HepG2 (cell line): ENCODE measurements around the gene CAMK2A. TPM values are rescaled to one million over a fixed set of nuclear protein-coding genes. Genes with fewer than 3 reads are reported as not detected.

Experiments
- ATAC-seq: fragments of 200-7000 bp; cut with Tn5 transposase; 3 replicates; pipeline ENCODE4 v1.9.1; 2020; ENCODE audit warnings: mild to moderate bottlenecking, moderate library complexity
- BruUV-seq: library from RNA; stranded (reverse); fragments of 400-500 nt; replicated peaks from 2 replicates; lab custom pipeline; 2021; lab: Mats Ljungman, UMichigan
- CTCF ChIA-PET: fragments of 300-600 bp; formaldehyde crosslinking; extraction: SDS; loops from one replicate; lab custom pipeline; 2021; ENCODE audit warnings: low total read pairs, inconsistent platforms, low intra/inter-chr PET ratio; lab: Yijun Ruan, JAX
- POLR2A ChIA-PET: fragments of 350-600 bp; sonication (Branson Sonifier 250); formaldehyde crosslinking; loops from one replicate; lab custom pipeline; 2020; ENCODE audit warnings: antibody characterized with exemption, inconsistent platforms; lab: Yijun Ruan, JAX
- DNase-seq: peaks from one replicate; pipeline ENCODE4 v3.0.0-alpha.2; 2015; ENCODE audit warnings: low spot score
- FAIRE-seq: peaks from 3 replicates; lab custom pipeline; 2011; peaks lifted over from hg19 to GRCh38; lab: Jason Lieb, UNC
- H2AFZ ChIP-seq: one replicate; pipeline ENCODE4 v1.6.1; 2011; ENCODE audit warnings: low read length, inconsistent platforms
- H3K27ac ChIP-seq: fragments of 300-600 bp; 3 replicates; pipeline ENCODE4 v1.8.0; 2011; ENCODE audit warnings: mixed run types, mild to moderate bottlenecking, mixed read lengths, low read length, inconsistent platforms; ENCODE audit not compliant: insufficient read depth; ENCODE audit errors: extremely low read length
- H3K27me3 ChIP-seq, 2 experiments: fragments of 200-600 bp in 1 of 2; 2 replicates in 1 of 2; 3 replicates in 1 of 2; pipeline versions ENCODE4 v1.6.0 to v1.8.0; 2011; ENCODE audit warnings: low read length in 2 of 2, mild to moderate bottlenecking in 2 of 2, moderate library complexity in 2 of 2, inconsistent platforms in 1 of 2; ENCODE audit not compliant: insufficient read depth in 2 of 2, control insufficient read depth in 1 of 2
- H3K36me3 ChIP-seq, 2 experiments: fragments of 200-600 bp in 1 of 2; replicated peaks in 1 of 2; 2 replicates in 1 of 2; 3 replicates in 1 of 2; pipeline versions ENCODE4 v1.5.1 to v1.8.0; 2011; ENCODE audit warnings: low read length in 2 of 2, inconsistent platforms in 1 of 2; ENCODE audit not compliant: insufficient read depth in 2 of 2, control insufficient read depth in 1 of 2
- H3K4me1 ChIP-seq: 2 replicates; pipeline ENCODE4 v1.5.1; 2012; ENCODE audit warnings: low read length, inconsistent platforms; ENCODE audit not compliant: insufficient read depth
- H3K4me2 ChIP-seq: 2 replicates; pipeline ENCODE4 v1.6.0; 2011; ENCODE audit warnings: low read depth, low read length, inconsistent platforms
- H3K4me3 ChIP-seq, 3 experiments: fragments of 200-600 bp in 1 of 3; sonication (generic), shearing (Covaris generic) in 1 of 3; replicated peaks in 1 of 3; 2 replicates each; pipeline ENCODE4 v1.5.1; 2011 to 2016; ENCODE audit warnings: low read length in 3 of 3, inconsistent platforms in 2 of 3, low read depth in 2 of 3, mild to moderate bottlenecking in 2 of 3, control low read depth in 1 of 3, mixed read lengths in 1 of 3; ENCODE audit not compliant: insufficient read depth in 1 of 3
- H3K79me2 ChIP-seq: one replicate; pipeline ENCODE4 v1.6.1; 2011; ENCODE audit warnings: low read length, inconsistent platforms; ENCODE audit not compliant: insufficient read depth
- H3K9ac ChIP-seq: 2 replicates; pipeline ENCODE4 v1.6.0; 2011; ENCODE audit warnings: mild to moderate bottlenecking, low read depth, low read length, inconsistent platforms; ENCODE audit not compliant: insufficient read depth
- H3K9me3 ChIP-seq: 2 replicates; pipeline ENCODE4 v1.5.1; 2012; ENCODE audit warnings: mild to moderate bottlenecking, low read length
- H4K20me1 ChIP-seq: 2 replicates; pipeline ENCODE4 v1.6.0; 2011; ENCODE audit warnings: inconsistent platforms, mild to moderate bottlenecking, low read length, moderate library complexity; ENCODE audit not compliant: insufficient read depth
- KDM5B ChIP-seq: sonication (generic); formaldehyde crosslinking; IDR thresholded peaks from 2 replicates; pipeline ENCODE4 v1.4.0; 2020; ENCODE audit warnings: missing genetic modification reagents, mild to moderate bottlenecking, borderline replicate concordance
- ZFP36 ChIP-seq: fragments of 150-350 bp; IDR thresholded peaks from 2 replicates; pipeline ENCODE4 v1.6.1; 2018; ENCODE audit warnings: borderline replicate concordance, low read length, low read depth; ENCODE audit not compliant: partially characterized antibody
- ZNF225 ChIP-seq: sonication (generic); formaldehyde crosslinking; IDR thresholded peaks from 2 replicates; pipeline ENCODE4 v1.4.0; 2020; ENCODE audit warnings: mild to moderate bottlenecking, missing genetic modification reagents
- ZNF382 ChIP-seq: sonication (generic); formaldehyde crosslinking; IDR thresholded peaks from 2 replicates; pipeline ENCODE4 v1.5.0; 2020; ENCODE audit warnings: missing genetic modification reagents, mild to moderate bottlenecking, borderline replicate concordance
- ZNF451 ChIP-seq: sonication (generic); formaldehyde crosslinking; IDR thresholded peaks from 2 replicates; pipeline ENCODE4 v1.5.0; 2020; ENCODE audit warnings: mild to moderate bottlenecking, missing genetic modification reagents
- WGBS: methylation state at CpG from one replicate; pipeline ENCODE4 v1.1.6; 2017; ENCODE audit warnings: low lambda C conversion rate; 5-methylcytosine and 5-hydroxymethylcytosine counted together
- in situ Hi-C: cut with HindIII; loops from 2 replicates; pipeline ENCODE4 v1.10.0; 2017; ENCODE audit warnings: low pct_unique_long_range_greater_than_20kb; ENCODE audit not compliant: extremely low pct_ligation_motif_present
- intact Hi-C: fragments of 100-400 bp; cut with micrococcal nuclease; formaldehyde crosslinking; loops from one replicate; pipeline ENCODE4 v1.10.0; 2022; ENCODE audit not compliant: unreplicated experiment
- polyA plus RNA-seq, 8 experiments: library from polyadenylated mRNA; depleted of rRNA in 3 of 8; stranded (reverse) in 7 of 8; unstranded in 1 of 8; fragments of >200 nt; fragmentation: Illumina TruSeq in 4 of 8; extraction: Trizol in 4 of 8; gene quantifications; 2 replicates each; pipeline versions ENCODE4 v1.2.1 to v1.2.3, GENCODE V29; 2011 to 2016; ENCODE audit warnings: low read depth in 4 of 8, missing spikeins in 1 of 8, mixed read lengths in 1 of 8; ENCODE audit not compliant: insufficient read depth in 1 of 8
- total RNA-seq, 5 experiments: library from RNA; depleted of rRNA; stranded (reverse); fragments of >200 nt; fragmentation: Illumina TruSeq; extraction: Trizol; gene quantifications; 2 replicates each; pipeline ENCODE4 v1.2.3, GENCODE V29; 2016; ENCODE audit warnings: low read depth in 1 of 5
- TF ChIP-seq, protein P1 (sequence below): sonication (generic); formaldehyde crosslinking; IDR thresholded peaks from 2 replicates; pipeline ENCODE4 v1.4.0; 2020; ENCODE audit warnings: missing genetic modification reagents
- TF ChIP-seq, protein P2 (sequence below): sonication (generic); formaldehyde crosslinking; IDR thresholded peaks from 2 replicates; pipeline ENCODE4 v1.4.0; 2020; ENCODE audit warnings: missing genetic modification reagents
- TF ChIP-seq, protein P3 (sequence below): sonication (generic); formaldehyde crosslinking; IDR thresholded peaks from 2 replicates; pipeline ENCODE4 v1.8.0; 2022; ENCODE audit warnings: missing genetic modification reagents, mild to moderate bottlenecking, moderate library complexity, borderline replicate concordance

Gene CAMK2A
- total and polyA plus RNA-seq, 2 of the 13 experiments (the other 11 are each of a cell fraction or from before 2014, with no cell fraction given), result 0.11 TPM; not detected in 1

DNA sequence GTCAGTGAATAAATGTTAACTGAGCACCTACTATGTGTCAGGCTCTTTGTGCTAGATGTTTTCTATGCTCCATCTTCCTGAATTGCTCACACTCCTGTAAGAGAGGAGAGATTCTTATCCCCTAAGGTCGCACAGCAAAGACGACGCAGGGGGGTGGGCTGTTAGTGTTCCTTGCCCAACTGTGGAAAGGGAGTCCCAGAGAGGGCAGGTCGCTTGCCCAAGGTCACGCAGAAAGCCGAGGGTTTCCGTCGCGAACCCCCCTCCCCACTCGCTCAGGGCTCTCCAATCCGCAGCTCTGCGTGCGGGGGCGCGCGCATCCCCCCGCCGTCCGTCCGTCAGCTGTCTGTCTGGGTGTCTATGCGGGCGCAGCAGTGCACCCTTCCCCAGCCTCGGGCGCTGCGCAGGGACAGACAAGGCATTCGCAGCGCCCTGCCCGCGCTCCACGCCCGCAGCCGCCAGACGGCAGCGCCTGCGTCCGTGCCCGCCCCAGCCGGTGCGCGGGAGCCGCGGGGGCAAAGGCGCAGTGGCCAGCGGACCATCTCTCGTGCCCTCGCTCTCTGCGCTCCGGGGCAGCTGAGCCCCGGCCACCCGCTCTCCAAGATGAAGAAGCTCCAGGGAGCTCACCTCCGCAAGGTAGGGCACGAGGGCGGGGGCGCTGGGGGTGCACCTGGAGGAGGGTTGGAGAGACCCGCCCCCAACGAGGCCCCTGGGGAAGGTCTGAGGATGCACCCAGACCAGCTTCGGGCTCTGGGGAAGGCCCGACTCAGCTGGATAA is 99.7 kb downstream of the CAMK2A start, which contains the start of gene SLC6A7 (continued):
- TF ChIP-seq ZNF382 (CRISPR knock-in tag), result no peak

DNA sequence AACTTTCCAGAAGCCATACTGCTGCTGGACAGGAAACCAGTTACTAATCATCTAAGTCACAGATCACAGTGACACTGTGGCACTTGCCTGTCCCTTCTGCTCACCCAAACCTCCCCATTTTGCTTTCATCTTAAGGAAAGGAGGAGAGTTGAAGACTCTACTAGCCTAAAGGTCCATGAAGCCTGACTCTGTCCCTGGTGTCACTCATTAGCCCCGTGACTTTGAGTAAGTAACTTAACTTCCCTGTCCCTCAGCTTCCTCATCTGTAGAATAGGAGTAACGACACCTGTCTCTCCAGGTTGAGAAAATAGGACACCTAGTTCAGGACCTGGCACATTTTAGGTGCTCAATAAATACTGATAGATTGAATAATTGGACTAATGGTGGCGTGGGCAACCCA is 100.2 kb downstream of the CAMK2A start:
- H3K27me3 ChIP-seq, result peaks cover 0 to 25% of the 10 kb centered on the region in 2 experiments
- no peak overlapping the region for H3K4me3 ChIP-seq
- no peak for FAIRE-seq
- no peaks in the 10 kb centered on the region for H3K9me3 ChIP-seq
- DNase-seq, result no peak
- ChIA-PET POLR2A (no interaction called here), CTCF (no interaction called here)
- no peak overlapping the region for H3K4me2 ChIP-seq
- no peaks in the 10 kb centered on the region for H3K79me2 ChIP-seq
- ATAC-seq, result no peak
- H3K9ac ChIP-seq, result no peak overlapping the region
- H2AFZ ChIP-seq, result no peak overlapping the region
- H4K20me1 ChIP-seq, result no peaks in the 10 kb centered on the region
- peaks cover 28% of the 10 kb centered on the region for H3K4me1 ChIP-seq
- in situ Hi-C loops (no loop called here), intact Hi-C loops (no loop called here)
- no peak overlapping the region for H3K27ac ChIP-seq
- TF ChIP-seq, protein P1, sequence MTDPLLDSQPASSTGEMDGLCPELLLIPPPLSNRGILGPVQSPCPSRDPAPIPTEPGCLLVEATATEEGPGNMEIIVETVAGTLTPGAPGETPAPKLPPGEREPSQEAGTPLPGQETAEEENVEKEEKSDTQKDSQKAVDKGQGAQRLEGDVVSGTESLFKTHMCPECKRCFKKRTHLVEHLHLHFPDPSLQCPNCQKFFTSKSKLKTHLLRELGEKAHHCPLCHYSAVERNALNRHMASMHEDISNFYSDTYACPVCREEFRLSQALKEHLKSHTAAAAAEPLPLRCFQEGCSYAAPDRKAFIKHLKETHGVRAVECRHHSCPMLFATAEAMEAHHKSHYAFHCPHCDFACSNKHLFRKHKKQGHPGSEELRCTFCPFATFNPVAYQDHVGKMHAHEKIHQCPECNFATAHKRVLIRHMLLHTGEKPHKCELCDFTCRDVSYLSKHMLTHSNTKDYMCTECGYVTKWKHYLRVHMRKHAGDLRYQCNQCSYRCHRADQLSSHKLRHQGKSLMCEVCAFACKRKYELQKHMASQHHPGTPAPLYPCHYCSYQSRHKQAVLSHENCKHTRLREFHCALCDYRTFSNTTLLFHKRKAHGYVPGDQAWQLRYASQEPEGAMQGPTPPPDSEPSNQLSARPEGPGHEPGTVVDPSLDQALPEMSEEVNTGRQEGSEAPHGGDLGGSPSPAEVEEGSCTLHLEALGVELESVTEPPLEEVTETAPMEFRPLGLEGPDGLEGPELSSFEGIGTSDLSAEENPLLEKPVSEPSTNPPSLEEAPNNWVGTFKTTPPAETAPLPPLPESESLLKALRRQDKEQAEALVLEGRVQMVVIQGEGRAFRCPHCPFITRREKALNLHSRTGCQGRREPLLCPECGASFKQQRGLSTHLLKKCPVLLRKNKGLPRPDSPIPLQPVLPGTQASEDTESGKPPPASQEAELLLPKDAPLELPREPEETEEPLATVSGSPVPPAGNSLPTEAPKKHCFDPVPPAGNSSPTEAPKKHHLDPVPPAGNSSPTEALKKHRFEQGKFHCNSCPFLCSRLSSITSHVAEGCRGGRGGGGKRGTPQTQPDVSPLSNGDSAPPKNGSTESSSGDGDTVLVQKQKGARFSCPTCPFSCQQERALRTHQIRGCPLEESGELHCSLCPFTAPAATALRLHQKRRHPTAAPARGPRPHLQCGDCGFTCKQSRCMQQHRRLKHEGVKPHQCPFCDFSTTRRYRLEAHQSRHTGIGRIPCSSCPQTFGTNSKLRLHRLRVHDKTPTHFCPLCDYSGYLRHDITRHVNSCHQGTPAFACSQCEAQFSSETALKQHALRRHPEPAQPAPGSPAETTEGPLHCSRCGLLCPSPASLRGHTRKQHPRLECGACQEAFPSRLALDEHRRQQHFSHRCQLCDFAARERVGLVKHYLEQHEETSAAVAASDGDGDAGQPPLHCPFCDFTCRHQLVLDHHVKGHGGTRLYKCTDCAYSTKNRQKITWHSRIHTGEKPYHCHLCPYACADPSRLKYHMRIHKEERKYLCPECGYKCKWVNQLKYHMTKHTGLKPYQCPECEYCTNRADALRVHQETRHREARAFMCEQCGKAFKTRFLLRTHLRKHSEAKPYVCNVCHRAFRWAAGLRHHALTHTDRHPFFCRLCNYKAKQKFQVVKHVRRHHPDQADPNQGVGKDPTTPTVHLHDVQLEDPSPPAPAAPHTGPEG (CRISPR knock-in tag), result no peak
- TF ChIP-seq, protein P2, sequence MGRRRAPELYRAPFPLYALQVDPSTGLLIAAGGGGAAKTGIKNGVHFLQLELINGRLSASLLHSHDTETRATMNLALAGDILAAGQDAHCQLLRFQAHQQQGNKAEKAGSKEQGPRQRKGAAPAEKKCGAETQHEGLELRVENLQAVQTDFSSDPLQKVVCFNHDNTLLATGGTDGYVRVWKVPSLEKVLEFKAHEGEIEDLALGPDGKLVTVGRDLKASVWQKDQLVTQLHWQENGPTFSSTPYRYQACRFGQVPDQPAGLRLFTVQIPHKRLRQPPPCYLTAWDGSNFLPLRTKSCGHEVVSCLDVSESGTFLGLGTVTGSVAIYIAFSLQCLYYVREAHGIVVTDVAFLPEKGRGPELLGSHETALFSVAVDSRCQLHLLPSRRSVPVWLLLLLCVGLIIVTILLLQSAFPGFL, result no peak
- TF ChIP-seq, protein P3, sequence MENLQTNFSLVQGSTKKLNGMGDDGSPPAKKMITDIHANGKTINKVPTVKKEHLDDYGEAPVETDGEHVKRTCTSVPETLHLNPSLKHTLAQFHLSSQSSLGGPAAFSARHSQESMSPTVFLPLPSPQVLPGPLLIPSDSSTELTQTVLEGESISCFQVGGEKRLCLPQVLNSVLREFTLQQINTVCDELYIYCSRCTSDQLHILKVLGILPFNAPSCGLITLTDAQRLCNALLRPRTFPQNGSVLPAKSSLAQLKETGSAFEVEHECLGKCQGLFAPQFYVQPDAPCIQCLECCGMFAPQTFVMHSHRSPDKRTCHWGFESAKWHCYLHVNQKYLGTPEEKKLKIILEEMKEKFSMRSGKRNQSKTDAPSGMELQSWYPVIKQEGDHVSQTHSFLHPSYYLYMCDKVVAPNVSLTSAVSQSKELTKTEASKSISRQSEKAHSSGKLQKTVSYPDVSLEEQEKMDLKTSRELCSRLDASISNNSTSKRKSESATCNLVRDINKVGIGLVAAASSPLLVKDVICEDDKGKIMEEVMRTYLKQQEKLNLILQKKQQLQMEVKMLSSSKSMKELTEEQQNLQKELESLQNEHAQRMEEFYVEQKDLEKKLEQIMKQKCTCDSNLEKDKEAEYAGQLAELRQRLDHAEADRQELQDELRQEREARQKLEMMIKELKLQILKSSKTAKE (CRISPR knock-in tag), result no peak
- TF ChIP-seq ZNF451 (CRISPR knock-in tag), result no peak
- TF ChIP-seq KDM5B (CRISPR knock-in tag), result no peak
- TF ChIP-seq ZFP36, result no peak
- no peak for TF ChIP-seq ZNF225 (CRISPR knock-in tag)
- 43% methylated on average over 3 of the region's 3 CpGs for WGBS
- H3K36me3 ChIP-seq, result no peaks in the 10 kb centered on the region
- no TSS peak for BruUV-seq
